ENCODE data around the gene PDE6A.

- TF ChIP-seq CTCF (conservative IDR thresholded peaks at IDR 0.05; ENCODE audit: low read length): no peak
- no peak for TF ChIP-seq EZH2phosphoT487 (IDR thresholded peaks at IDR 0.05; ENCODE audit: borderline replicate concordance)
Measured at GRCh38 chr5:149818116-149818515, 126.5 kb downstream of the PDE6A start.

Measured in Loucy (cell line).